HG02852 (cell line): ENCODE measurements around the gene PRSS12.
"Not testable (repeated sequence)": the region's sequence is repeated elsewhere in the genome, so short reads cannot be mapped to it uniquely, and the experiment has no call there.

Source experiments
- ATAC-seq: cut with Tn5 transposase; IDR thresholded peaks from one replicate; pipeline ENCODE4 v1.9.1; 2021; ENCODE audit warnings: mild to moderate bottlenecking, moderate library complexity; ENCODE audit not compliant: unreplicated experiment

The PRSS12 gene

GRCh38 chr4:118352843-118353533 lies at the start of gene PRSS12:
Gene PRSS12 (minus strand): TSS chr4:118353003. CDS start chr4:118352720, 283 bp downstream.
- peak; percentile 97 for ATAC-seq

GRCh38 chr4:118400356-118400755 lies 47.6 kb upstream of the PRSS12 start:
- no peak for ATAC-seq

GRCh38 chr4:118399883-118400282 lies 47.1 kb upstream of the PRSS12 start:
- ATAC-seq = not testable (repeated sequence)

- peak; percentile 85 for ATAC-seq
These were observed 45.7 kb upstream of the PRSS12 start for GRCh38 chr4:118398226-118399090.

- ATAC-seq = no peak
These were observed 44.8 kb upstream of the PRSS12 start for GRCh38 chr4:118397623-118397979.

- no peak for ATAC-seq
These were observed 44.2 kb upstream of the PRSS12 start for GRCh38 chr4:118396881-118397622.

GRCh38 chr4:118395057-118395644 lies 42.3 kb upstream of the PRSS12 start:
- no peak for ATAC-seq

GRCh38 chr4:118392509-118392908 lies 39.7 kb upstream of the PRSS12 start:
- not testable (repeated sequence) for ATAC-seq

- no peak for ATAC-seq
These were observed 37.3 kb upstream of the PRSS12 start for GRCh38 chr4:118390121-118390520.

GRCh38 chr4:118389721-118390120 lies 36.9 kb upstream of the PRSS12 start:
- no peak for ATAC-seq

GRCh38 chr4:118388606-118389005 lies 35.8 kb upstream of the PRSS12 start:
- ATAC-seq = no peak

GRCh38 chr4:118381902-118382301 lies 29.1 kb upstream of the PRSS12 start:
- ATAC-seq = no peak

- ATAC-seq = no peak
These were observed 20.9 kb upstream of the PRSS12 start for GRCh38 chr4:118373614-118374255.

GRCh38 chr4:118372251-118372650 lies 19.4 kb upstream of the PRSS12 start:
- no peak for ATAC-seq

GRCh38 chr4:118369231-118369630 lies 16.4 kb upstream of the PRSS12 start:
- ATAC-seq = no peak

- ATAC-seq = no peak
These were observed 15.1 kb upstream of the PRSS12 start for GRCh38 chr4:118367872-118368271.

GRCh38 chr4:118367361-118367760 lies 14.6 kb upstream of the PRSS12 start:
- no peak for ATAC-seq

- ATAC-seq = no peak
These were observed 10.4 kb upstream of the PRSS12 start for GRCh38 chr4:118363166-118363565.

- no peak for ATAC-seq
These were observed 8.4 kb upstream of the PRSS12 start for GRCh38 chr4:118361192-118361591.

GRCh38 chr4:118360106-118360505 lies 7.3 kb upstream of the PRSS12 start:
- no peak for ATAC-seq

GRCh38 chr4:118357601-118358000 lies 4.8 kb upstream of the PRSS12 start:
- ATAC-seq = no peak
